Measurements from ENCODE around the gene PSAT1. TPM values are rescaled to one million over a fixed set of nuclear protein-coding genes. Genes with fewer than 3 reads are reported as not detected.

Gene PSAT1
- total RNA-seq, 1 experiment from 2014 or later, result 226 TPM

- Histone ChIP-seq H3K27me3 (ENCODE audit: insufficient read depth, low read length) (no peaks in the 10 kb centered on the region), H3K9ac (ENCODE audit: low read length) (no peak overlapping the region), H3K4me3 (replicated peaks in 1 of 2; ENCODE audit: low read depth in 1 of 2, low read length in 2 of 2) (no peak overlapping the region), H4K20me1 (ENCODE audit: insufficient read depth) (no peaks in the 10 kb centered on the region), H3K4me2 (ENCODE audit: low read length) (no peak overlapping the region), H3K9me2 (ENCODE audit: insufficient read depth) (no peaks in the 10 kb centered on the region), H3K79me2 (ENCODE audit: insufficient read depth, low read length) (peaks cover 46% of the 10 kb centered on the region), H2AFZ (ENCODE audit: low read depth, low read length, poor library complexity, severe bottlenecking) (no peak overlapping the region), H3K27ac (ENCODE audit: low read depth, low read length) (no peak overlapping the region), H3K9me3 (ENCODE audit: control insufficient read depth in 1 of 2, insufficient read depth in 1 of 2, low read depth in 1 of 2, low read length in 2 of 2) (no peaks in the 10 kb centered on the region), H3K4me1 (ENCODE audit: control insufficient read depth in 1 of 2, insufficient read depth in 2 of 2, low read length in 2 of 2) (peaks cover 15 to 21% of the 10 kb centered on the region in 2 experiments; a peak in 3 of 4 replicates), H3K36me3 (ENCODE audit: control insufficient read depth in 1 of 2, insufficient read depth in 2 of 2, low read length in 2 of 2) (peaks cover 13 to 31% of the 10 kb centered on the region in 2 experiments; a peak in 3 of 4 replicates)
- ChIA-PET POLR2A (no interaction called here), RAD21 (ENCODE audit: low non-redundant PET in 1 of 2, low total read pairs in 2 of 2, uncharacterized antibody in 2 of 2, unreplicated experiment in 2 of 2) (no interaction called here), CTCF (no interaction called here)
- BruUV-seq (replicated peaks), result no TSS peak
- DNase-seq (ENCODE audit: low read depth, low spot score) (no peak), ATAC-seq (no peak)
- TF ChIP-seq SRF (IDR thresholded peaks at IDR 0.05; ENCODE audit: low read depth), result no peak
- no peak for TF ChIP-seq POLR2AphosphoS5 (IDR thresholded peaks at IDR 0.05; ENCODE audit: low read depth, low read length)
- no peak for TF ChIP-seq SP1 (IDR thresholded peaks at IDR 0.05; ENCODE audit: low read depth)
- no peak for TF ChIP-seq RAD21 (IDR thresholded peaks at IDR 0.05; ENCODE audit: low read depth)
- no peak for TF ChIP-seq ELF1 (IDR thresholded peaks at IDR 0.05; ENCODE audit: borderline replicate concordance, low read depth)
- TF ChIP-seq EZH2phosphoT487 (IDR thresholded peaks at IDR 0.05; ENCODE audit: borderline replicate concordance), result no peak
- TF ChIP-seq FOSL1 (IDR thresholded peaks at IDR 0.05; ENCODE audit: low read depth), result no peak
- TF ChIP-seq ZBTB33 (IDR thresholded peaks at IDR 0.05; ENCODE audit: extremely low read depth, insufficient replicate concordance, low read length), result no peak
- TF ChIP-seq REST (IDR thresholded peaks at IDR 0.05; ENCODE audit: low read depth), result no peak
- intact Hi-C loops (cut with micrococcal nuclease), result no loop called here
These were observed 3.3 kb downstream of the PSAT1 start for GRCh38 chr9:78300209-78300608.

Data from HCT116 (cell line).